Measurements from ENCODE around the gene COX7A2L. TPM values are rescaled to one million over a fixed set of nuclear protein-coding genes. Genes with fewer than 3 reads are reported as not detected.

COX7A2L gene
- polyA plus RNA-seq, 1 donor (not counting 4 experiments of a cell fraction or from before 2014, with no cell fraction given), result 172 TPM

- Histone ChIP-seq H3K4me2 (ENCODE audit: control insufficient read depth, extremely low read depth, insufficient read depth, low read depth, low read length) (no peak overlapping the region), H3K4me1 (ENCODE audit: control insufficient read depth, extremely low read depth, insufficient read depth, low read length) (peaks cover 17% of the 10 kb centered on the region), H4K20me1 (ENCODE audit: control insufficient read depth, extremely low read depth, insufficient read depth, low read length) (no peaks in the 10 kb centered on the region), H3K27ac (ENCODE audit: control insufficient read depth, insufficient read depth, low read length) (no peak overlapping the region), H3K79me2 (ENCODE audit: control insufficient read depth, insufficient read depth, low read length) (no peaks in the 10 kb centered on the region), H3K9ac (ENCODE audit: control insufficient read depth, extremely low read depth, insufficient read depth, low read length) (no peak overlapping the region), H3K9me1 (ENCODE audit: control insufficient read depth, extremely low read depth, insufficient read depth, low read length) (no peaks in the 10 kb centered on the region), H3K9me3 (ENCODE audit: control insufficient read depth, low read depth, low read length) (no peaks in the 10 kb centered on the region), H3K36me3 (ENCODE audit: control insufficient read depth in 2 of 2, extremely low read depth in 1 of 2, insufficient read depth in 2 of 2, low read length in 2 of 2) (peaks cover 3 to 5% of the 10 kb centered on the region in 2 experiments), H2AFZ (ENCODE audit: control insufficient read depth, low read length) (no peak overlapping the region), H3K4me3 (ENCODE audit: control insufficient read depth in 2 of 3, extremely low read depth in 1 of 3, insufficient read depth in 2 of 3, low read depth in 1 of 3, low read length in 3 of 3) (no peak overlapping the region), H3K27me3 (ENCODE audit: control insufficient read depth, extremely low read depth, insufficient read depth, low read length) (no peaks in the 10 kb centered on the region)
- no peak for DNase-seq (ENCODE audit: low read depth, low spot score)
- TF ChIP-seq EZH2 (IDR thresholded peaks at IDR 0.05; ENCODE audit: low read length), result no peak
- TF ChIP-seq, protein P1, sequence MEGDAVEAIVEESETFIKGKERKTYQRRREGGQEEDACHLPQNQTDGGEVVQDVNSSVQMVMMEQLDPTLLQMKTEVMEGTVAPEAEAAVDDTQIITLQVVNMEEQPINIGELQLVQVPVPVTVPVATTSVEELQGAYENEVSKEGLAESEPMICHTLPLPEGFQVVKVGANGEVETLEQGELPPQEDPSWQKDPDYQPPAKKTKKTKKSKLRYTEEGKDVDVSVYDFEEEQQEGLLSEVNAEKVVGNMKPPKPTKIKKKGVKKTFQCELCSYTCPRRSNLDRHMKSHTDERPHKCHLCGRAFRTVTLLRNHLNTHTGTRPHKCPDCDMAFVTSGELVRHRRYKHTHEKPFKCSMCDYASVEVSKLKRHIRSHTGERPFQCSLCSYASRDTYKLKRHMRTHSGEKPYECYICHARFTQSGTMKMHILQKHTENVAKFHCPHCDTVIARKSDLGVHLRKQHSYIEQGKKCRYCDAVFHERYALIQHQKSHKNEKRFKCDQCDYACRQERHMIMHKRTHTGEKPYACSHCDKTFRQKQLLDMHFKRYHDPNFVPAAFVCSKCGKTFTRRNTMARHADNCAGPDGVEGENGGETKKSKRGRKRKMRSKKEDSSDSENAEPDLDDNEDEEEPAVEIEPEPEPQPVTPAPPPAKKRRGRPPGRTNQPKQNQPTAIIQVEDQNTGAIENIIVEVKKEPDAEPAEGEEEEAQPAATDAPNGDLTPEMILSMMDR (optimal IDR thresholded peaks at IDR 0.05 in 1 of 3, IDR thresholded peaks at IDR 0.05 in 1 of 3, conservative IDR thresholded peaks at IDR 0.05 in 1 of 3; ENCODE audit: extremely low read depth in 1 of 3, insufficient read depth in 2 of 3, low read length in 3 of 3), result no peak
- no peak for FAIRE-seq
- dilution Hi-C loops (cut with MboI; ENCODE audit: extremely low pct_ligation_motif_present, low sequenced_read_pairs), result no loop called here
Observed at GRCh38 chr2:42316910-42317309, 44.1 kb downstream of the COX7A2L start.

- Histone ChIP-seq H3K4me2 (ENCODE audit: control insufficient read depth, extremely low read depth, insufficient read depth, low read depth, low read length) (no peak overlapping the region), H4K20me1 (ENCODE audit: control insufficient read depth, extremely low read depth, insufficient read depth, low read length) (no peaks in the 10 kb centered on the region), H3K9ac (ENCODE audit: control insufficient read depth, extremely low read depth, insufficient read depth, low read length) (no peak overlapping the region), H3K9me1 (ENCODE audit: control insufficient read depth, extremely low read depth, insufficient read depth, low read length) (no peaks in the 10 kb centered on the region), H3K9me3 (ENCODE audit: control insufficient read depth, low read depth, low read length) (no peaks in the 10 kb centered on the region), H3K4me1 (ENCODE audit: control insufficient read depth, extremely low read depth, insufficient read depth, low read length) (peaks cover 17% of the 10 kb centered on the region), H3K79me2 (ENCODE audit: control insufficient read depth, insufficient read depth, low read length) (no peaks in the 10 kb centered on the region), H3K27me3 (ENCODE audit: control insufficient read depth, extremely low read depth, insufficient read depth, low read length) (no peaks in the 10 kb centered on the region), H2AFZ (ENCODE audit: control insufficient read depth, low read length) (no peak overlapping the region), H3K36me3 (ENCODE audit: control insufficient read depth in 2 of 2, extremely low read depth in 1 of 2, insufficient read depth in 2 of 2, low read length in 2 of 2) (peaks cover 0 to 3% of the 10 kb centered on the region in 2 experiments), H3K27ac (ENCODE audit: control insufficient read depth, insufficient read depth, low read length) (peak overlapping the region; percentile 21), H3K4me3 (ENCODE audit: control insufficient read depth in 2 of 3, extremely low read depth in 1 of 3, insufficient read depth in 2 of 3, low read depth in 1 of 3, low read length in 3 of 3) (no peak overlapping the region)
- FAIRE-seq (no peak), DNase-seq (ENCODE audit: low read depth, low spot score) (no peak)
- no peak for TF ChIP-seq EZH2 (IDR thresholded peaks at IDR 0.05; ENCODE audit: low read length)
- TF ChIP-seq, protein P1 (optimal IDR thresholded peaks at IDR 0.05 in 1 of 3, IDR thresholded peaks at IDR 0.05 in 1 of 3, conservative IDR thresholded peaks at IDR 0.05 in 1 of 3; ENCODE audit: extremely low read depth in 1 of 3, insufficient read depth in 2 of 3, low read length in 3 of 3), result no peak
- dilution Hi-C loops (cut with MboI; ENCODE audit: extremely low pct_ligation_motif_present, low sequenced_read_pairs), result no loop called here
Observed at GRCh38 chr2:42315844-42316470, 45.1 kb downstream of the COX7A2L start.

Measured in keratinocyte (primary cell).